CD8-positive, alpha-beta memory T cell (primary cell): ENCODE results near the gene RALBP1. TPM values are rescaled to one million over a fixed set of nuclear protein-coding genes. Genes with fewer than 3 reads are reported as not detected.

ENCODE experiments used
- CTCF ChIA-PET: fragments of 350-600 bp; sonication (Branson Sonifier 250); formaldehyde crosslinking; loops from one replicate; lab custom pipeline; 2021; ENCODE audit warnings: antibody characterized with exemption; lab: Charles Lee
- POLR2A ChIA-PET: fragments of 350-600 bp; sonication (Branson Sonifier 250); formaldehyde crosslinking; loops from one replicate; lab custom pipeline; 2021; ENCODE audit warnings: antibody characterized with exemption; lab: Charles Lee
- DNase-seq, 5 donors: peaks; one replicate each; pipeline versions ENCODE4 v3.0.0 to v3.0.0-alpha.2; 2020 to 2022; ENCODE audit warnings: mixed read lengths in 1 of 5
- H3K27ac ChIP-seq: one replicate; pipeline ENCODE4 v1.7.0; 2013; ENCODE audit warnings: low read depth, mild to moderate bottlenecking, low read length, moderate library complexity
- H3K27me3 ChIP-seq: 2 replicates; pipeline ENCODE4 v1.7.0; 2013; ENCODE audit warnings: low read length, mild to moderate bottlenecking; ENCODE audit not compliant: insufficient read depth, poor library complexity, severe bottlenecking
- H3K36me3 ChIP-seq: 2 replicates; pipeline ENCODE4 v1.7.0; 2013; ENCODE audit warnings: mild to moderate bottlenecking, low read length, moderate library complexity; ENCODE audit not compliant: insufficient read depth
- H3K4me1 ChIP-seq: 2 replicates; pipeline ENCODE4 v1.7.0; 2013; ENCODE audit warnings: mild to moderate bottlenecking, low read length, moderate library complexity; ENCODE audit not compliant: insufficient read depth
- H3K4me3 ChIP-seq: 2 replicates; pipeline ENCODE4 v1.7.0; 2013; ENCODE audit warnings: mild to moderate bottlenecking, low read length
- H3K9me3 ChIP-seq: 2 replicates; pipeline ENCODE4 v1.7.0; 2013; ENCODE audit warnings: mild to moderate bottlenecking, low read length
- H3K27ac Mint-ChIP-seq, 8 donors: one replicate each; pipeline ENCODE4 v1.8.0; 2020 to 2021; ENCODE audit warnings: mixed read lengths in 8 of 8, mild to moderate bottlenecking in 6 of 8, inconsistent platforms in 3 of 8, moderate library complexity in 3 of 8
- H3K27me3 Mint-ChIP-seq, 2 donors: one replicate each; pipeline ENCODE4 v1.8.0; 2020 to 2021; ENCODE audit warnings: mixed read lengths in 2 of 2, mild to moderate bottlenecking in 1 of 2, moderate library complexity in 1 of 2
- H3K36me3 Mint-ChIP-seq, 3 donors: one replicate each; pipeline ENCODE4 v1.8.0; 2020 to 2021; ENCODE audit warnings: mixed read lengths in 3 of 3, inconsistent platforms in 1 of 3, mild to moderate bottlenecking in 1 of 3
- H3K4me1 Mint-ChIP-seq, 3 donors: one replicate each; pipeline ENCODE4 v1.8.0; 2020 to 2021; ENCODE audit warnings: mixed read lengths in 3 of 3, inconsistent platforms in 1 of 3, mild to moderate bottlenecking in 1 of 3
- H3K4me3 Mint-ChIP-seq, 7 donors: one replicate each; pipeline ENCODE4 v1.8.0; 2020 to 2021; ENCODE audit warnings: mixed read lengths in 7 of 7, mild to moderate bottlenecking in 6 of 7, moderate library complexity in 4 of 7, inconsistent platforms in 2 of 7
- H3K9me3 Mint-ChIP-seq, 5 donors: one replicate each; pipeline ENCODE4 v1.8.0; 2020 to 2022; ENCODE audit warnings: mixed read lengths in 5 of 5, mild to moderate bottlenecking in 3 of 5, moderate library complexity in 2 of 5, inconsistent platforms in 1 of 5
- polyA plus RNA-seq: library from polyadenylated mRNA; unstranded; fragments of 300-500 nt; fragmentation: Illumina TruSeq; gene quantifications from one replicate; pipeline ENCODE4 v1.2.3, GENCODE V29; 2021
- total RNA-seq, 2 experiments: library from RNA; stranded (reverse); gene quantifications; one replicate each; pipeline ENCODE4 v1.2.3, GENCODE V29; 2021

RALBP1 gene
- total and polyA plus RNA-seq, 3 experiments from 2014 or later: 41.0 to 65.4 (median 43.4) TPM

DNA sequence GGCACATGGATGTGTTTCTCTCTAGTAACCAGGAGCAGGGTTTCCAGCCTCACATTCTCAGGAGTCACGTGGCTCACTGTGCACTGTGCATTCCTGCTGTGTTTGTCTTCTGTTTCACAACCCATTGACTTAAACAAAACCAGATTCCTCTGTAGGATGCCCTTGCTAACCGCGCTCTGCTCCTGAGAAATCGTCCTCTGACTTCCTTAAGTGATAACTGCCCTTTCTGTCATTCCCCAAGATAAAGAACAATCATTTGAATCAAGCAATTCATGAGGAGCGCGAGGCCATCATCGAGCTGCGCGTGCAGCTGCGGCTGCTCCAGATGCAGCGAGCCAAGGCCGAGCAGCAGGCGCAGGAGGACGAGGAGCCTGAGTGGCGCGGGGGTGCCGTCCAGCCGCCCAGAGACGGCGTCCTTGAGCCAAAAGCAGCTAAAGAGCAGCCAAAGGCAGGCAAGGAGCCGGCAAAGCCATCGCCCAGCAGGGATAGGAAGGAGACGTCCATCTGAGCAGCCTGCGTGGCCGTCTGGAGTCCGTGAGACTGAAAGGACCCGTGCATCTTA lies 60.2 kb downstream of the RALBP1 start:
- Mint-ChIP-seq H3K27ac (no peak overlapping the region), H3K4me3 (no peak overlapping the region), H3K9me3 (no peaks in the 10 kb centered on the region), H3K27me3 (no peaks in the 10 kb centered on the region), H3K4me1 (no peaks in the 10 kb centered on the region), H3K36me3 (peaks cover 6 to 89% (median 28%) of the 10 kb centered on the region in 3 donors)
- Histone ChIP-seq H3K27ac (no peak overlapping the region), H3K36me3 (peaks cover 31% of the 10 kb centered on the region), H3K9me3 (no peaks in the 10 kb centered on the region), H3K4me1 (no peaks in the 10 kb centered on the region), H3K4me3 (no peak overlapping the region), H3K27me3 (no peaks in the 10 kb centered on the region)
- POLR2A ChIA-PET: no interaction called here
- no peak for DNase-seq
- CTCF ChIA-PET: no interaction called here

DNA sequence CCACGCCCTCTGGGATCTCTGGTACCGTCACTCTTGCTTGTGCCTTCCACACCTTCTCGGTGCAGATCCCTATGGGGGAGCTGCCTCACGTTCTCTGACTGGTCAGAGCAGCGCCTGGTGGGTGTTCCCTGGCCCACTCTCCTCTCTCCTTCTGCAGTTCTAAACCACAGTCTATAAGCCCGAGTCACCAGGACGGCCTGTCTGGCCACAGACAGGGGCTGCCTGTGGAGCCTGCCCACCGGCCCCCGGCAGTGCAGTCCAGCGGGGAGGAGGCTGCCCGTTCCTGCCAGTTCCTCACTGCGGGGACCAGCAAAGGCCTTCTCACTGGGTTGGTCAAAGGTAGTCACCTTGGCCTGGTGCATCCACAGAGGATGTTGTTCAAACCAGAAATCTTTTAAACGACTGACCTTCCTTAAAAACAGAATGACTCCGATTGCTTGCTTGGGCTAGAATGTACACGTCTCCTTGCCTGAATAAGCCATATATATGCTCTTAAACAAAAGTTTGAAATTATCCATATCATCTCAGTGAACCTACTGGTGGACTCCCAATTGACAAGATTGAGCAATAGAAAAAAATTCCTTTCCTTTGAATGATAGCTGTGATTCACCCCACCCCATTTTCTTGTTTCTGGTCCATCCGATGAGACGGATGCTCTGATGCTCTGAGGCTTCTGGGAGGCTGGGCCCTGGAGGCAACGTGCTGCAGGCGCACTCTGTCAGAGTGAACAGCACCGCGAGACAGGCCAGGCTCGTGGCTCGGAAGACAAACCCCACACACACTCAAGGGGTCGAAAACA lies 61.2 kb downstream of the RALBP1 start:
- Histone ChIP-seq H3K27ac (no peak overlapping the region), H3K4me1 (no peaks in the 10 kb centered on the region), H3K4me3 (no peak overlapping the region), H3K36me3 (peaks cover 31% of the 10 kb centered on the region), H3K27me3 (no peaks in the 10 kb centered on the region), H3K9me3 (no peaks in the 10 kb centered on the region)
- Mint-ChIP-seq H3K27me3 (no peaks in the 10 kb centered on the region), H3K4me1 (no peaks in the 10 kb centered on the region), H3K36me3 (peaks cover 6 to 81% (median 24%) of the 10 kb centered on the region in 3 donors), H3K4me3 (no peak overlapping the region), H3K27ac (no peak overlapping the region), H3K9me3 (no peaks in the 10 kb centered on the region)
- ChIA-PET CTCF (no interaction called here), POLR2A (no interaction called here)
- no peak for DNase-seq

DNA sequence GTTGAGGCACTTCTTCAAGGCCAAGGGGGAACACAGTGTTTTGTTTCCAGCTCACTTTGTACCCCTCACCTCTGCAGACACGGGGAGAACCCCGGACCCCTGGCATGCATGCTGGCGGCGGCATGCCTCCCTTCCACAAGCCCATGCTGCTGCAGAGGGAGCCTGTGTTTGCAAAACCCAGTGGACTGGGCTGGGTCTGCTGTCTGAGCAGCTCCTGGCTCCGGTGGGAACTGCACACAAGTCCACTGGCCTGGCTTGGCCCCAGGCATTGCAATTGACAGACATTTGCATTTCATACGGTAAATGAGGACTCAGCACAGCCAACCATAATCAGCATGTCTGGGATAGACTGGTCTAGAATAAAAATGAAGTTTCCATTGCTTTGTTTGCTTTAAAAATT lies 62.4 kb downstream of the RALBP1 start:
- CTCF ChIA-PET: no interaction called here
- POLR2A ChIA-PET: no interaction called here
- H3K36me3 ChIP-seq: peaks cover 31% of the 10 kb centered on the region

DNA sequence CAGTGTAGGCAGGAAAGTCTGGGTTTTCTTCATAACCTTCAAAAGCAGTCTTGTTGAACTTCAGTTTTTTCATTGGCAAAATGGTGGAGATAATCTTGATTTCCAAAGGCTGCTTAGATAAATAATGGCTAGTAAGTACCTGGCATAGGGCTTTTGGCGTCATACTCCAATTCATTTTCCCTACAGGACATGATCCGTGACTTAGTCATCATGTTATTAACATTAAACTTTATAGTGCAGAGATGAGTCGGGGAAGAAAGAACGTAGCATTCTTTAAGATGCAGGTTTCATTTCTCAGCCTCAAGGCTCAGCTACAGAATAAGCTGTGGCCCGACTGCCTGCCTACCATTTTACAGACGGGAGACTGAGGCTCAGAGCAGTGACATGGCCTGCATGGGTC lies 64.0 kb downstream of the RALBP1 start:
- ChIA-PET CTCF (no interaction called here), POLR2A (no interaction called here)
- H3K36me3 ChIP-seq: peaks cover 17% of the 10 kb centered on the region
- H3K9me3 ChIP-seq: no peaks in the 10 kb centered on the region
- H3K9me3 Mint-ChIP-seq: no peaks in the 10 kb centered on the region
- H3K4me3 ChIP-seq: no peak overlapping the region
- H3K4me1 ChIP-seq: no peaks in the 10 kb centered on the region
- no peak overlapping the region for H3K27ac Mint-ChIP-seq
- H3K27me3 Mint-ChIP-seq: no peaks in the 10 kb centered on the region
- DNase-seq: no peak
- no peaks in the 10 kb centered on the region for H3K27me3 ChIP-seq
- H3K36me3 Mint-ChIP-seq: peaks cover 1 to 56% (median 15%) of the 10 kb centered on the region in 3 donors
- no peak overlapping the region for H3K27ac ChIP-seq
- peaks cover 0 to under 1% (median 0%) of the 10 kb centered on the region in 3 donors for H3K4me1 Mint-ChIP-seq
- H3K4me3 Mint-ChIP-seq: no peak overlapping the region

More for the DNA sequence above, 62.4 kb downstream of the RALBP1 start:
- H3K4me1 ChIP-seq: no peaks in the 10 kb centered on the region
- Mint-ChIP-seq H3K4me3 (no peak overlapping the region), H3K36me3 (peaks cover 6 to 72% (median 24%) of the 10 kb centered on the region in 3 donors), H3K9me3 (no peaks in the 10 kb centered on the region), H3K27me3 (no peaks in the 10 kb centered on the region), H3K27ac (no peak overlapping the region), H3K4me1 (no peaks in the 10 kb centered on the region)
- H3K9me3 ChIP-seq: no peaks in the 10 kb centered on the region
- DNase-seq: no peak
- H3K27me3 ChIP-seq: no peaks in the 10 kb centered on the region
- no peak overlapping the region for H3K4me3 ChIP-seq
- H3K27ac ChIP-seq: no peak overlapping the region

DNA sequence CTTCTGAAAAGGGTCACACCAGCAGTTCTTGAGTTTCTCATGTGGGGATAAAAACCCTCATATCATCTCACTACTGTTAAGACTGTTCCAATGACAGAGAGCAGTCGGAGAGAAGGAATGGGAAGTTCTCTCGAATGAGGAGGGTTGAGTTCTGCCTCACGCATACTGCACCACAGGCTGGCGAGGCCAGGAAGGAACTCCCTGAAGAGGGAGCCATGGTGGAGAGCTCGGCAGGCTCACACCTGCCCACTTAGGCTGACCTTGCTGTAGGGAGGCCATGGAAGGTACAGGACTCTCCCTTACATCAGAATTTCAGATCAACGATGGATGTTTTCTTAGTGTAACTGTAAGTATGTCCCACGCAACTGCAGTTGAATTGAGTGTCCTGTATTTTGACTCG lies 64.6 kb downstream of the RALBP1 start:
- H3K27me3 Mint-ChIP-seq: no peaks in the 10 kb centered on the region
- H3K4me3 Mint-ChIP-seq: no peak overlapping the region
- H3K4me1 Mint-ChIP-seq: peaks cover 0 to 2% (median 0%) of the 10 kb centered on the region in 3 donors
- ChIA-PET CTCF (no interaction called here), POLR2A (no interaction called here)
- H3K4me1 ChIP-seq: no peaks in the 10 kb centered on the region
- H3K9me3 Mint-ChIP-seq: no peaks in the 10 kb centered on the region
- no peaks in the 10 kb centered on the region for H3K9me3 ChIP-seq
- H3K4me3 ChIP-seq: no peak overlapping the region
- no peak overlapping the region for H3K27ac Mint-ChIP-seq
- peaks cover 0 to 49% (median 15%) of the 10 kb centered on the region in 3 donors for H3K36me3 Mint-ChIP-seq
- no peak for DNase-seq
- H3K27ac ChIP-seq: no peak overlapping the region
- no peaks in the 10 kb centered on the region for H3K27me3 ChIP-seq
- peaks cover 10% of the 10 kb centered on the region for H3K36me3 ChIP-seq

DNA sequence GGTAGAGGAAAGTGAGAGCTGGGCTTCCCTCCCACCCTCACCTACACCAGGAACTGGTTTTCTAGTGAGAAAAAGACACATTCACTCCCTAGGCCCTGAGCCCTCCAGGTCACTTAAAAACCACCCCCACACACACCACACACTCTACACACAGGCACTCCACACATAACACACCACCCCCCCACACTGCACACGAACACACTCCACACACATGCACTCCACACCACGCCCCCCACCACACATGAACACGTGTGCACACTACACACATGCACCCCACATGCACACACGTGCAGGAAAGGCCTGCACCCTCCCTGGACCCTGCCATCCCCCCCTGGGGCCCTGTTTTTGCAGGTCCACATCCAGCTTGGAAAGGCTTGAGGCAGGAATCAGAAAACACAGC lies 67.6 kb downstream of the RALBP1 start:
- no peaks in the 10 kb centered on the region for H3K9me3 Mint-ChIP-seq
- no peaks in the 10 kb centered on the region for H3K27me3 ChIP-seq
- POLR2A ChIA-PET: no interaction called here

DNA sequence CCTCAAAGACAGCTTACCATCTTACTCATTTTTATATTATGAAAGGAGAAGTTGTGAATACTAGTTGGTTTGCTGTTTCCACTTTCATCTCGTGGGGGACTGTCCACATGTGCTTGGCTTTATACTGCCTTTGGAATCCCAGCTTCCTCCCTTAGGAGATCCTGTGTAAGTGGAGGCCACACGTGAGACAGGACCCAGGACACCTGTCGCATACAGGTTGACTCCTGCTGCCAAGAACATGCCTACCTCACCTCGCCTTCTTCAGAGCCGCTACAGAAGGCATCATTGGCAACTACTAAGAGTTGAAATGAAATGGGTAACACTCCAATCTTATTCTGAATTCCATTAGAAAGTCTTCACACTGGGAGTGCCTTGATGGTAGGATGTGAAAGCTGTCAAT lies 69.7 kb downstream of the RALBP1 start:
- CTCF ChIA-PET: no interaction called here

More for the DNA sequence above, 67.6 kb downstream of the RALBP1 start:
- Mint-ChIP-seq H3K36me3 (peaks cover 0 to 44% (median 14%) of the 10 kb centered on the region in 3 donors), H3K27me3 (no peaks in the 10 kb centered on the region), H3K27ac (peak overlapping the region in 2 of 8 donors; percentile 35 to 37), H3K4me1 (peaks cover 0 to 2% (median 0%) of the 10 kb centered on the region in 3 donors), H3K4me3 (no peak overlapping the region)
- CTCF ChIA-PET: no interaction called here
- no peak for DNase-seq
- Histone ChIP-seq H3K4me3 (no peak overlapping the region), H3K9me3 (no peaks in the 10 kb centered on the region), H3K36me3 (peaks cover 5% of the 10 kb centered on the region), H3K27ac (no peak overlapping the region), H3K4me1 (no peaks in the 10 kb centered on the region)

DNA sequence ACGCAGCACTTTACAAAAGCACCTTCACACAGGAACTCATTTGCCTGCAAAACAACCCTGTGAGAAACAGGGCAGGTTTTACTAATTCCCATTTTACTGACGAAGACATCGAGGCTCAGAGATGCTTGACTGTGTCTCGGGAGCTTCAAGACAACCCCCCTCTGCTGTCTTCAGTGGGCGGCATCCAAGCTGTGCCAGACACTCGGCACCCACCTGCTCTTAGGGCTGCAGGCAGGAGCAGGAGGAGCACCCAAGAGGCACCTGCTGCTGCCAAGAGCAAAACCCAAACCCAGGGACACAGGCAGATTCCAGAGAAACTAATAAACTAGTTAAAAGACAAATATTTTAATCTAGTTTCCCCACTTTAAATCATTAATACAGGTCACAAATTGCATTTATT lies 71.2 kb downstream of the RALBP1 start:
- no peaks in the 10 kb centered on the region for H3K9me3 Mint-ChIP-seq
- no peaks in the 10 kb centered on the region for H3K27me3 Mint-ChIP-seq
- H3K4me3 ChIP-seq: no peak overlapping the region
- no peaks in the 10 kb centered on the region for H3K27me3 ChIP-seq
- H3K36me3 Mint-ChIP-seq: peaks cover 0 to 55% (median 24%) of the 10 kb centered on the region in 3 donors
- no peak for DNase-seq
- H3K27ac Mint-ChIP-seq: peak overlapping the region in 4 of 8 donors; percentile 11 to 83 (median 48)
- peaks cover 26% of the 10 kb centered on the region for H3K36me3 ChIP-seq
- H3K4me1 ChIP-seq: no peaks in the 10 kb centered on the region
- H3K4me1 Mint-ChIP-seq: peaks cover 0 to 2% (median 0%) of the 10 kb centered on the region in 3 donors
- CTCF ChIA-PET: no interaction called here
- no peak overlapping the region for H3K4me3 Mint-ChIP-seq
- no peak overlapping the region for H3K27ac ChIP-seq
- no peaks in the 10 kb centered on the region for H3K9me3 ChIP-seq
- POLR2A ChIA-PET: no interaction called here

More for the DNA sequence above, 69.7 kb downstream of the RALBP1 start:
- no peaks in the 10 kb centered on the region for H3K27me3 ChIP-seq
- H3K27me3 Mint-ChIP-seq: no peaks in the 10 kb centered on the region
- H3K36me3 ChIP-seq: peaks cover 18% of the 10 kb centered on the region
- H3K9me3 Mint-ChIP-seq: no peaks in the 10 kb centered on the region
- POLR2A ChIA-PET: no interaction called here
- peaks cover 0 to 45% (median 24%) of the 10 kb centered on the region in 3 donors for H3K36me3 Mint-ChIP-seq
- H3K9me3 ChIP-seq: no peaks in the 10 kb centered on the region
- peak overlapping the region in 2 of 8 donors; percentile 38 to 65 for H3K27ac Mint-ChIP-seq
- no peak for DNase-seq
- no peaks in the 10 kb centered on the region for H3K4me1 ChIP-seq
- H3K4me3 Mint-ChIP-seq: no peak overlapping the region
- H3K27ac ChIP-seq: no peak overlapping the region
- peaks cover 0 to 2% (median 0%) of the 10 kb centered on the region in 3 donors for H3K4me1 Mint-ChIP-seq
- no peak overlapping the region for H3K4me3 ChIP-seq
